ENCODE results near the gene ATF2. TPM values are rescaled to one million over a fixed set of nuclear protein-coding genes. Genes with fewer than 3 reads are reported as not detected.
A peak's percentile ranks its signal among the peaks of the same experiment; 100 is the strongest.

The ATF2 gene
- total and polyA plus RNA-seq, 9 of the 15 experiments (the other 6 are each of a cell fraction or from before 2014, with no cell fraction given) = 24.2 to 111 (median 45.9) TPM

GRCh38 chr2:175036582-175037018 lies 131.4 kb downstream of the ATF2 start (continued):
- TF ChIP-seq MGA (IDR thresholded peaks at IDR 0.05) (no peak), RBM34 (IDR thresholded peaks at IDR 0.05; ENCODE audit: borderline replicate concordance, insufficient read depth, low read length) (no peak), CEBPB (tag; IDR thresholded peaks at IDR 0.05) (no peak), MBD1 (CRISPR knock-in tag; IDR thresholded peaks at IDR 0.05) (peak; percentile 88), ZNF655 (CRISPR knock-in tag; IDR thresholded peaks at IDR 0.05) (no peak), TSC22D4 (tag; IDR thresholded peaks at IDR 0.05) (no peak), POU5F1 (IDR thresholded peaks at IDR 0.05; ENCODE audit: borderline replicate concordance, low read depth, low read length, partially characterized antibody) (no peak), SMAD2 (IDR thresholded peaks at IDR 0.05; ENCODE audit: low read depth, low read length) (no peak), ZNF124 (CRISPR knock-in tag; IDR thresholded peaks at IDR 0.05) (no peak), MAFK (IDR thresholded peaks at IDR 0.05; ENCODE audit: low read length) (no peak), CEBPG (CRISPR knock-in tag; IDR thresholded peaks at IDR 0.05) (no peak), CEBPG (tag; conservative IDR thresholded peaks at IDR 0.05 in 1 of 2, IDR thresholded peaks at IDR 0.05 in 1 of 2) (no peak), FOXK1 (CRISPR knock-in tag; IDR thresholded peaks at IDR 0.05; ENCODE audit: borderline replicate concordance) (no peak)
